HG03025 (cell line): Measurements from ENCODE around the gene TBX15.
"Not testable (repeated sequence)": the region's sequence is repeated elsewhere in the genome, so short reads cannot be mapped to it uniquely, and the experiment has no call there.

ENCODE experiments used
- ATAC-seq: cut with Tn5 transposase; IDR thresholded peaks from one replicate; pipeline ENCODE4 v1.9.1; 2021; ENCODE audit warnings: mild to moderate bottlenecking, moderate library complexity; ENCODE audit not compliant: unreplicated experiment, low FRiP score

Gene TBX15

DNA sequence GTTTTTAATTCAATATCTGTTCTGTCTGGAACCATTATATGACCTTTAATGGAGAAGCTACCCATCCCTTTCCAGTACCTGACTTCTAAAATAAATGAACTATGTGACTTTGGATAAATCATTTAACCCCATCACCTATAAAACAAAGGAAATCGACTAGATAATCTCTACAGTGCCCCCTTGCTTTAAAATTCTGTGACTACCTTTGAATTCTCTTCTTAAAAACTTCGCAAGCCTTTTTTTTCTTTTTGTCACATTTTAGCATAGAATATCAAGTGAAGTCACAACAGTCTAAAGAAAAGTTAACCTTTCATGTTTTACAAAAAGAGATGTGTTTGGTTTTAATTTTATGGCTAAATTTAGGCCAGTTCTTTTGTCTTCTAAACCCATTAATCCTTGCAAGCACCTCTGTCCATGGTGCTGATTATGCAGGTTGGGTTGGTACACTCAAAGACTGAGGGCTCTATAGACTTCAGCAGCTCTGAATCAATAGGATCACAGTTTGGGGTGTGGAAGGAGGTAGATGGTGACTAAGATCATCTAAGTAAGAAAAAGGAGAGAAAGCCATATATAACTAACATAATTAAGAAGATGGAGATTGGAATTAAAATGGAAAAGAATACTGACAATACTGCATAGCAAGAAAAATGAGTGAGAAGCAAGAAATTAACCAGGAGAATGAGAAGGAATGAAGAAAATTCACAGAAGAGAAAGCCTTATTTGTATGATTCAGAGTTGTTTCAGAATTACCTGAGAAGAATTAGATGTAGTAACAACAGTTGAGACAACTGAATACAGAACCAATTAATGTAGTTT is 59.2 kb downstream of the TBX15 start:
- ATAC-seq: no peak

DNA sequence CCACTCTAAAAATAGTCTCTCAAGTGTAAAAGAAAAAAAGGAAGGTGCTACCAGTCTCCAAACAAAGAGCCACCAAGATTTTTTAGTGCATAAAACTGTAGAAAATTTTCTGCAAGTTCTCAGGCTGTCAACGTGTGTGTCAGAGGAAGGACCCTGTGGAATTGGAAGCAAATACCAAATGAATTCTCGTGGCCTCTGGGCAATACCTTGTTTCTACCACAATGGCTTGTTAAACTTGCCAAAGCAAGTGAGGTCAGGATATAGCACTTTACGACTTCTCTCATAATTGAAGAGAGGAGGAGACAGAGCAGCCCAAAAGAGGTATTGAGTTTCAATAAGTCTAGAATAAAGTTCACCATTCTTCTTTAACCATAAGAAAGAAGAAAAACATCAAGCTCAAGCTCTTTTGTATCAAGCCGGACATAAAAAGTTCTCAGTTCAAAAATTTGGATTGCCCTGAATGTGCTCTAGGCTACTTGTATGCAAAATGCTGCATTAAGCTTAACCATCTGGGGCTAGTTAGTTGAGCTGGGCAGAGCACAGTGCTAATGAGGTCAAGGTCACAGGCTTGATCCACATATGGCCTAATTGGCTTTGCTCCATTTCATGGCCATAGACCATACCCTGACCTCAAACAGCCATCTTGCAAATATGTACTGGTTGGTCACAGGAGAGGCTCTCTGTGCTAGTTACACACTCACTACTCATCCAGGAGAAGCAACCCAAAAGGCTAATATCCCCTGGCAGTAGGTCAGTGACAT is 60.5 kb downstream of the TBX15 start:
- ATAC-seq: no peak

GRCh38 chr1:118926261-118926660 is 61.9 kb downstream of the TBX15 start:
- no peak for ATAC-seq

DNA sequence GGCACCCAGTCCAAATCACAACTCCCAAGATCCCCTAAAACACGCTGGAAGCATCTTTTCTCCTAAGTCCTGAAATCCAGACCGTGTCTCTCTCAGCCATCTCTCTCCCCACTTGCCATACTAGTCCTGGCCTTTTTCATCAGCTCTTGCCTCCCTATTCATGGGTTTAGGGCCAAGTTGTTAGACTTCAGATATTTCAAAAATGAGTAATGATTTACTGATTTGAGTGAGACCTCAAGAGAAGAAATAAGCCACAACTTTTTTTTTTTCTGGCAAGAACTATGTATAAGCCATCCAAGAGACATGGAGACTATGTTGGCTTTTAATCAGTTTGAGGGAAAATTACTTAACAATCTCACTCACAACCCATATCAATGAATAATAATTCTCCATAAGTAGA is 62.5 kb downstream of the TBX15 start:
- no peak for ATAC-seq

GRCh38 chr1:118923319-118923718 is 64.8 kb downstream of the TBX15 start:
- no peak for ATAC-seq

GRCh38 chr1:118921994-118922393 is 66.1 kb downstream of the TBX15 start:
- no peak for ATAC-seq

DNA sequence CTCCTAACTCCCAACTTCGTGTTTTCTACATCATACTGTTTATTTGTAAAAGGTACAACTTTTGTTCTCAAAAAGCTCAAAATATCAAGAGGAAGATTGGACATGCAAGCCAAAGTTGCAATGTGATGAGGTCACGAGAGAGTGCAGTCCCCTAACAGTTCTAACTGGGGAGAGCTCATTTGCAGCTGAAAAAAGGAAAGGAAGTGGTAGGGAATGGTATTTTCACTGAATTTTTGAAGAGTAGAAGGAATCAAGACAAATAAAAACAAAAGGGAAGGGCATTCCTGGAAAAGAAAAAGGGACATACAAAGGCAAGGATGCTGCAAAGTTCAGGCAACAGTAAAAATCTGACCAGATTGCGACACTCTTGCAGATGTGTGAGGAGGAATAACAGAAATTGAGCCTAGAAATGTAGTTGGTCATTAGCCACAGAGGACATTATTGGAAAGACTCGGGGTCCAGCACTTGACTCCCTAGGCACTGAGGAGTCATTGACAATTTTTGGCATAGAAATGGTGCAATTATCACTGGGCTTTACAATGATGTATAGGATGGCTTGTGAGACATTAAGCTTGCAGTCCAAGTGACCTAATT is 67.9 kb downstream of the TBX15 start:
- ATAC-seq: no peak

GRCh38 chr1:118918940-118919259 is 69.2 kb downstream of the TBX15 start:
- peak; percentile 1 for ATAC-seq

GRCh38 chr1:118918230-118918939 is 69.8 kb downstream of the TBX15 start:
- peak; percentile 79 for ATAC-seq

DNA sequence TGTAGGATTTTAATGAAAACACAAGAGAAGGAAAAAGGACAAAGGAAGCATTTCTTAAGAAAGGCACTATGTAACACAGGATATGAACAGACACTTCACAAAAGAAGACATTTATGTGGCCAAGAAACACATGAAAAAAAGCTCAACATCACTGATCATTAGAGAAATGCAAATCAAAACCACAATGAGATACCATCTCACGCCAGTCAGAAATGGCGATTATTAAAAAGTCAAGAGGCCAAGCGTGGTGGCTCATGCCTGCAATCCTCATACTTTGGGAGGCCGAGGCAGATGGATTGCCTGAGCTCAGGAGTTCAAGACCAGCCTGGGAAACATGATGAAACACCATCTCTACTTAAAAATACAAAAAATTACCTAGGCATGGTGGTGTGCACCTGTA is 71.8 kb downstream of the TBX15 start:
- not testable (repeated sequence) for ATAC-seq

GRCh38 chr1:118914379-118915161 is 73.6 kb downstream of the TBX15 start:
- ATAC-seq: no peak

- no peak for ATAC-seq
These were observed 74.3 kb downstream of the TBX15 start for GRCh38 chr1:118913818-118914217.

DNA sequence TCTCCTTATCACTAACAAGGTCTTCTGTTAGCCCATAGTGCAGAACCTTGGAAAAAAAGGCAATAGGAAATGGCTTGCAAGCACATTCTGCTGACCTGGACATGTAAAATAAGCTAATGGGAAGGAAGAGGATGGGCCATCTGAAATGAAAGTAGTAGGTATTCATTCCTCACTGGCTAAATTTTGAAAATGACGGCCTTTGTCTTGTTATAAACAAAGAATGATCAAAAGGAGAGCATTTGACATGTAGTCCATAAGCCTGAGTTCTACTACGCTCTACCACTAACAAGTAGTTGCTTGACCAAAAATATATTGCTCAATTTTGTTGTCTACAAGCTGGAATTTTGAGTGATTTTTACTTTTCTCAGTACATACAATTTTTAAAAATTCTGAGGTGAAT is 75.6 kb downstream of the TBX15 start:
- no peak for ATAC-seq

DNA sequence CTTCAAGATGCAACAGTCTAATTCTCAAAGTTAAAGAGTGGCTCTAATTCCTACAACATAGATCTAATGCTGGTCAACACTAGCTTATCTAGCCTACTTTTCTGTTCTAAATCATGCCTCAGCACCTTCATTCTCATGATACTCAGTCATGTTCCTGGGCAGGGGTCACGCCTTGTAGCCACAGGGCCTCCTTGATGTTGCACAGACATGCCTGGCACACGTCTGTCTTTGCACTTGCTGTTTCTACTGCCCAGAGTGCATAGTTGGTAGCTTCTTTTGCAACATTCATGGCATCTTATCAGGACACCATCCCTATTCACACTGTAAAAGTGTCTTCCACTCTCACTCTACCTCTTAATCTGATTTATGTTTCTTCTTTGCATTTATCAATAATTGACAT is 76.6 kb downstream of the TBX15 start:
- no peak for ATAC-seq

DNA sequence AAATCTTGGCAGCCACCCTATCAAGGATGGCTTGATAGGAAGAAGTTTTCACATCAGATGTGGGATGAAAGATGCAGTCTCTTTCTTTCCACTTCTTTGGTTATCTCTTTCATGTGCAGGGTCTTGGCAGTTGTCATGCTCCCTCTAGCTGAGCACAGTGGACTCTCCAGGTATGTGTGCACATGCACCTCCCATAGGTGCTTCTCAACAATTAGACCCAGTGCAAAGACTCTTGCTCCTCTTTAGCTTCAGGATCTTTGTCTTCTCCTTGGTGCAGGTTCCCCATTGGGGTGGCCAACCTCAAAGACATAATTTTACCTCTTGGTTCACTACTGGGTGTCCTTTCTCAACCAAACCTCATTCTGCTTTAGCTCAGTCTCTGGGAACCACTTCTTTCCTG is 80.7 kb downstream of the TBX15 start:
- ATAC-seq: no peak

DNA sequence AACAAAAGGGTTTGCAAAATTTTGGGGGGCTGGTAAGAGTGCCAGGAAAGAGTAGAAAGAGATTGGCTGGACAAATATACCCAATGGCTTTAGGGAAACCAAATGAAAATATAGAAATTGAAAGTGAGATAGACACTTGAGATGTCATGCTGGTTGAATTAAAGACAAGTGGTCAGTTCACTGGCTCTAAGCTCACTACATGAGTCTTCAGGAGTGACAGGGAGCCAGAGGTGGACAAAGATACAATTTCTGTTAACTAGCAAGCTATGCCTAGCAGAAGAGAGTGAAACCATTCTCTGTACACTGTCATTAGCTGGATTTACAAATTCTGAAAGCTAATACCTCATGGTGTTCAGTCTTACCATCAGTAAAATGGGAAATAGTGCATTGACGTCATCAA is 82.5 kb downstream of the TBX15 start:
- ATAC-seq: no peak

DNA sequence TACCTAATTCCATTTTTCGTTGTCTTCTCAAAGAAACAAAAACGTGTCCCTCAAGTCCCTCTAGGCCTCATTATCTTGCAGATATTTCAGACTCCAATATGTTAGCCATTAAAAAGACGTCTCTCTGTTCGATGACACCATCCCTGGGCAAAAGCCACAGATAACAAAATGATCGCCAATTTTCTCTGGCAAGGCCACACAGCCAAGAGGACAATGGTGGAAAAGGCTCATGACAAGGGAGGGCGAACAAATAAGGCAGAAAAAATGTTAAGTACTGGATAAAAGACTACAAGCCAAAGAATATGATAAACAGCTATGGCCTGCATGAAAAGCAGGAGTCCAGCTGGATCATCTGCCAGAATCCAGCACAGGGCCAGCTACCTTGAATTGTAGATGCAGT is 82.9 kb downstream of the TBX15 start:
- no peak for ATAC-seq

- ATAC-seq: no peak
These were observed 85.4 kb downstream of the TBX15 start for GRCh38 chr1:118902711-118903191.

DNA sequence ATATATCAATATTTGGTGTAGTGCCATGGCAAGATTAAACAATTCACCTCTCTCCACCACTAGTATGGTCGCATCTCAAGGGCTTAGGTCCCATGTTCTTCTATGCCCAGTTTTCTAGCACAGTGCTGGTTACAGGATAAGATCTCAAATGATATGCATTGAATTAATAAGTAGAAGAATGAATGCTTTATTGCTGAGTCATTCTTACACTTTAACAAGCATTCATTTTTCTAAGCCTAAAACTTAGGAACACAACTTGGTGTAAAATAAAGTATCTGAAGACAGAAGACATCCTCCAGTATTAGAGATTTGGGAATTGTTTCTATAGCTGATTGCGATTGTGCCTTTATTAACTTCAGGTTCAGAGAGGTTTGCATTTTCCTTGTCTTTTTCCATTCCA is 85.8 kb downstream of the TBX15 start:
- ATAC-seq: no peak
